Psoas muscle (tissue), 8 donors: Measurements from ENCODE around the gene HAPLN3. TPM values are rescaled to one million over a fixed set of nuclear protein-coding genes. Genes with fewer than 3 reads are reported as not detected.

Experiments used
- ATAC-seq, 4 donors: fragments of 200-7000 bp; cut with Tn5 transposase; one replicate each; pipeline ENCODE4 v1.9.1; 2020; ENCODE audit warnings: moderate library complexity in 3 of 4, mild to moderate bottlenecking in 2 of 4
- DNase-seq, 2 donors: peaks; one replicate each; pipeline ENCODE4 v3.0.0-alpha.2; 2020
- H3K27ac ChIP-seq: fragments of 200-600 bp; one replicate; pipeline ENCODE4 v1.8.0; 2022
- H3K27me3 ChIP-seq, 3 donors: fragments of 200-600 bp in 1 of 3; one replicate each; pipeline versions ENCODE4 v1.6.1 to v1.8.0; 2013 to 2022; ENCODE audit warnings: low read length in 2 of 3, mild to moderate bottlenecking in 2 of 3, moderate library complexity in 1 of 3; ENCODE audit not compliant: insufficient read depth in 3 of 3
- H3K36me3 ChIP-seq, 2 donors: fragments of 200-600 bp in 1 of 2; one replicate each; pipeline versions ENCODE4 v1.6.1 to v1.8.0; 2013 to 2022; ENCODE audit warnings: low read depth in 1 of 2, mild to moderate bottlenecking in 1 of 2, moderate library complexity in 1 of 2; ENCODE audit not compliant: insufficient read depth in 1 of 2
- H3K4me1 ChIP-seq: fragments of 200-600 bp; one replicate; pipeline ENCODE4 v1.8.0; 2022
- H3K4me3 ChIP-seq: fragments of 200-600 bp; one replicate; pipeline ENCODE4 v1.8.0; 2022; ENCODE audit warnings: mild to moderate bottlenecking
- H3K9me3 ChIP-seq: fragments of 200-600 bp; one replicate; pipeline ENCODE4 v1.8.0; 2022
- WGBS, 3 donors: extraction: QIAGEN DNeasy Blood & Tissue Kit; methylation state at CpG; one replicate each; pipeline versions ENCODE4 v1.1.6 to v1.1.7; 2013; 5-methylcytosine and 5-hydroxymethylcytosine counted together
- intact Hi-C, 2 donors: fragments of 100-400 bp; cut with DNase I; formaldehyde crosslinking; loops; one replicate each; pipeline versions ENCODE4 v1.11.0 to v1.14.2; 2022
- polyA plus RNA-seq, 3 donors: library from polyadenylated mRNA; stranded (reverse); fragments of 200-250 nt; gene quantifications; one replicate each; pipeline ENCODE4 v1.2.3, GENCODE V29; 2013
- total RNA-seq, 4 donors: library from RNA; stranded (reverse); fragmentation: NEBNext Ultra II Directional in 2 of 4; extraction: Animal tissue kit (Norgen Biotek cat#: 25700) in 2 of 4; gene quantifications; one replicate each; pipeline versions ENCODE4 v1.2.1 to v1.2.4, GENCODE V29; 2021 to 2023
- TF ChIP-seq, protein P1 (sequence below): fragments of 200-600 bp; IDR thresholded peaks from one replicate; pipeline ENCODE4 v1.8.0; 2022; ENCODE audit warnings: antibody characterized with exemption
- donor health status: healthy with polysubstance abuse.
- donor health status: DM: no; HTN: no; CAD: no; lungs with moderate emphysema.
- donor health status: Bipolar disorder and iron deficiency.
- donor health status: healthy.
- donor health status: DM: yes; HTN: yes; CAD: no.
- donor health status: DM: no; HTN: no; CAD: no.
- donor health status: DM: no; HTN: no; CAD: no.
- donor health status: DM: yes; HTN: yes; CAD: no.

Gene HAPLN3
- total and polyA plus RNA-seq, 7 donors, result 1.2 to 5.8 (median 3.9) TPM

DNA sequence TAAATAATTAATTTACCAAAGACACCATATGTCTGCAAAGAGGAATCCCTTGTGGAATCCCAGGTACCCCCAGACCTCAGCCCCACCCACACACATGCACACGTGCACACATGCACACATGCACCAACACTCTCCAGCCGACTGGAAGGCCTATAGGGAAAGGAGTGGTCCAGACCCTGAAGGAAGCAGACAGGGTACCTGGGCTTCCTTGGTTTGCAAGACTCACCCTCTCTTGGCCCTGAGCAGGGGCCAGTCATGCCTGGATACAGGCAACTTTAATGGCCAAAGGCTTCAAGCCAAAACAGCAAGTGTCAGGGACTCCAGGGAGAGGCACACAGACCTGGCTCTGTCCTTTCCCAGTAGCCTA lies 8.9 kb upstream of the HAPLN3 start:
- DNase-seq (no peak), ATAC-seq (no peak)
- Histone ChIP-seq H3K27ac (peak overlapping the region; percentile 48), H3K27me3 (no peaks in the 10 kb centered on the region), H3K4me1 (peaks cover 75% of the 10 kb centered on the region), H3K9me3 (no peaks in the 10 kb centered on the region), H3K4me3 (no peak overlapping the region), H3K36me3 (peaks cover 9 to 93% of the 10 kb centered on the region in 2 donors)
- intact Hi-C loops, result loop anchor here (2.0 to 10.0 kb wide), 2 partner anchors 113 to 271 kb away; no protein-coding TSS in a partner anchor
- TF ChIP-seq, protein P1, sequence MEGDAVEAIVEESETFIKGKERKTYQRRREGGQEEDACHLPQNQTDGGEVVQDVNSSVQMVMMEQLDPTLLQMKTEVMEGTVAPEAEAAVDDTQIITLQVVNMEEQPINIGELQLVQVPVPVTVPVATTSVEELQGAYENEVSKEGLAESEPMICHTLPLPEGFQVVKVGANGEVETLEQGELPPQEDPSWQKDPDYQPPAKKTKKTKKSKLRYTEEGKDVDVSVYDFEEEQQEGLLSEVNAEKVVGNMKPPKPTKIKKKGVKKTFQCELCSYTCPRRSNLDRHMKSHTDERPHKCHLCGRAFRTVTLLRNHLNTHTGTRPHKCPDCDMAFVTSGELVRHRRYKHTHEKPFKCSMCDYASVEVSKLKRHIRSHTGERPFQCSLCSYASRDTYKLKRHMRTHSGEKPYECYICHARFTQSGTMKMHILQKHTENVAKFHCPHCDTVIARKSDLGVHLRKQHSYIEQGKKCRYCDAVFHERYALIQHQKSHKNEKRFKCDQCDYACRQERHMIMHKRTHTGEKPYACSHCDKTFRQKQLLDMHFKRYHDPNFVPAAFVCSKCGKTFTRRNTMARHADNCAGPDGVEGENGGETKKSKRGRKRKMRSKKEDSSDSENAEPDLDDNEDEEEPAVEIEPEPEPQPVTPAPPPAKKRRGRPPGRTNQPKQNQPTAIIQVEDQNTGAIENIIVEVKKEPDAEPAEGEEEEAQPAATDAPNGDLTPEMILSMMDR, result no peak
- WGBS, 3 donors, result 76 to 83% (median 78%) methylated on average over 2 of the region's 2 CpGs

DNA sequence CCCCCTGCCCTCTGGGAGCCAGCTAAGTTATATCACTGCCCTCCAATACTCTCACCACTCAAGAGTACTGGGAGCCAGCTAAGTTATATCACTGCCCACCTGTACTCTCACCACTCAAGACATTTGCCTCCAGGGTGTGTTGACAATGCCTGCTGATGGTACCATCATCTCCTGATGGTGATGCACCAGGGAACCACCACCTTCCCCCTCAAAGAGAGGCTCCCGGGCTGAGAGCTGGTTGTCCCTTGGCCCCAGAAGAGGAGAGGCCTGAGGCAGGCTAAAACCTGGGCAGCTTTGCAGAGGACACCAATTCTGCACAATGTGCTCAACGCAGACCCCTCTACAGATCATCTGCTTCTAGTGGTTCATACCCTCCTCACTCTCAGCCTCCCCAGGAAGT lies 7.5 kb upstream of the HAPLN3 start:
- peak overlapping the region; percentile 58 for H3K27ac ChIP-seq
- no peaks in the 10 kb centered on the region for H3K9me3 ChIP-seq
- ATAC-seq (no peak), DNase-seq (no peak)
- no peak overlapping the region for H3K4me3 ChIP-seq
- TF ChIP-seq, protein P1, result no peak
- no peaks in the 10 kb centered on the region for H3K27me3 ChIP-seq
- intact Hi-C loops, result loop anchor here (10.0 kb wide), 1 partner anchor 272 kb away; no protein-coding TSS in a partner anchor
- 59 to 89% (median 60%) methylated on average over 2 of the region's 2 CpGs for WGBS, 3 donors
- peaks cover 0 to 86% of the 10 kb centered on the region in 2 donors for H3K36me3 ChIP-seq
- H3K4me1 ChIP-seq, result peaks cover 68% of the 10 kb centered on the region

DNA sequence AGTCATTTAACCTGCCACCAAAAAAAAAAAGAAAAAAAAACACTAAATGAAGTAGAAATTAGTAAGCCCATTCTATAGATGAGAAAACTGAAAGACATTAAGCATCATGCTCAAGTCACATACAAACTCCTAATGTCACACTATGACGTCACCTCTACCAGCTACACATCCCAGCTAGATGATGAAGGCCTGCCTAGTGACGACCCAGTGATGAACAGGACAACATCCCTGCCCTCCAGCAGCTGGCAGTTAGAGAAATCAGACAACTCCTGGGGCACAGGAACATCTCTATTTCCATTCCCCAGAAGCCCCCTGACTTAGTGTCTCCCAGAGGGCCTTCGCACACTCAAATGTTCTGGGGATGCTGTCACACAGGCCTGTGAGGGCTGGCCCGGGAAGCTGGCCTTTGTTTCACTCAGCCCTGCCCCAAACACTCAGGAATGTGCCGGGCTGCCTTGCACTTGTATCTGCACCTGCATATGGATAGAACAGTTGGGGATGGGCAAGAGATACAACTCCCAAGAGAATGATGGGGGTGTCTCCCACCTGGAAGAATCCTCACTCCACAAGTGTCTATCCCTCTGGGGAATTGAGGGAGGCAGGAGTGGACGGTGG lies 7.0 kb upstream of the HAPLN3 start:
- intact Hi-C loops, result loop anchor here (10.0 kb wide), 1 partner anchor 272 kb away; no protein-coding TSS in a partner anchor
- no peaks in the 10 kb centered on the region for H3K27me3 ChIP-seq
- no peak overlapping the region for H3K4me3 ChIP-seq
- ATAC-seq, result no peak
- DNase-seq, result no peak
- 73 to 91% (median 77%) methylated on average over 6 of the region's 6 CpGs for WGBS, 3 donors
- H3K27ac ChIP-seq, result peak overlapping the region; percentile 58
- no peaks in the 10 kb centered on the region for H3K9me3 ChIP-seq
- TF ChIP-seq, protein P1, result no peak
- H3K4me1 ChIP-seq, result peaks cover 68% of the 10 kb centered on the region
- H3K36me3 ChIP-seq, result peaks cover 0 to 82% of the 10 kb centered on the region in 2 donors

DNA sequence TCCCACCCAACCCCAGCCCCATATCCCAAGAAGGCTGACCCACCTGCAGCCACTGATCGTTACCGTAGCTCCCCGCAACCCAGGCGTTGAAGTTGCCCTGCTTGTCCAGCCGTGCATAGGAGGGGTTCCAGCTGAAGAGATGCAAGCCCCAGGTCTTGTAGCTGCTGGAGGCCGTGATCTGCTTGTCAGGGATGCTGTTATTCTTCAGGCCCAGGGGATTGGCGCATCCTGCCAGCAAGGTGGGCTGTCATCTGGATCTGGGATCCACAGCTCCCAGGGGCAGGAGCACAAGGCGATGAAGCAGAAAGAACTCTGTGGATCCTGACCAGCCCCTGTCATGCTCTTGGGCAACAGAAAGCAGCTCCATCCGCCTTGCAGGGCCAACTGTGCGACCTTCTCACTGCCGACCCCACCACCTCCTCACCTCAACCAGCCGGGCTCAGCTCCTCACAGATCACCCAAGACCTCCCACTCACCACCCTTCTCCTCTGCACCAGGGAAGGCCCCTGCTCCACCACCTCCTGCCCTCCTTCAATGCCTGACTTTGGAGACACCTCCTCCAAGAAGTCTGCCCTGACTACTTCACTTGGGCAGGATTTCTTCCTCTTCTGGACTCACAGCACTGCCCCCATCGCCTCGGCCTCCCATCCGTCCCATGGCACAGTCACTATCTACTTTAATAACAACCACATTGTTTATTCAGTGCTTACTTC lies 6.3 kb upstream of the HAPLN3 start:
- Histone ChIP-seq H3K9me3 (no peaks in the 10 kb centered on the region), H3K27ac (peak overlapping the region; percentile 58), H3K4me3 (no peak overlapping the region), H3K4me1 (peaks cover 65% of the 10 kb centered on the region), H3K36me3 (peaks cover 0 to 77% of the 10 kb centered on the region in 2 donors), H3K27me3 (no peaks in the 10 kb centered on the region)
- DNase-seq (no peak), ATAC-seq (no peak)
- WGBS, 3 donors, result 91 to 93% (median 92%) methylated on average over 15 of the region's 15 CpGs
- TF ChIP-seq, protein P1, result no peak
- intact Hi-C loops, result loop anchor here (10.0 kb wide), 1 partner anchor 273 kb away; no protein-coding TSS in a partner anchor
